NCI-H128 (cell line): ENCODE results near the gene KLHL15.

Experiments used
- DNase-seq: peaks from one replicate; lab custom pipeline; 2025; ENCODE audit not compliant: unreplicated experiment; lab: John Stamatoyannopoulos, UW

Gene KLHL15

DNA sequence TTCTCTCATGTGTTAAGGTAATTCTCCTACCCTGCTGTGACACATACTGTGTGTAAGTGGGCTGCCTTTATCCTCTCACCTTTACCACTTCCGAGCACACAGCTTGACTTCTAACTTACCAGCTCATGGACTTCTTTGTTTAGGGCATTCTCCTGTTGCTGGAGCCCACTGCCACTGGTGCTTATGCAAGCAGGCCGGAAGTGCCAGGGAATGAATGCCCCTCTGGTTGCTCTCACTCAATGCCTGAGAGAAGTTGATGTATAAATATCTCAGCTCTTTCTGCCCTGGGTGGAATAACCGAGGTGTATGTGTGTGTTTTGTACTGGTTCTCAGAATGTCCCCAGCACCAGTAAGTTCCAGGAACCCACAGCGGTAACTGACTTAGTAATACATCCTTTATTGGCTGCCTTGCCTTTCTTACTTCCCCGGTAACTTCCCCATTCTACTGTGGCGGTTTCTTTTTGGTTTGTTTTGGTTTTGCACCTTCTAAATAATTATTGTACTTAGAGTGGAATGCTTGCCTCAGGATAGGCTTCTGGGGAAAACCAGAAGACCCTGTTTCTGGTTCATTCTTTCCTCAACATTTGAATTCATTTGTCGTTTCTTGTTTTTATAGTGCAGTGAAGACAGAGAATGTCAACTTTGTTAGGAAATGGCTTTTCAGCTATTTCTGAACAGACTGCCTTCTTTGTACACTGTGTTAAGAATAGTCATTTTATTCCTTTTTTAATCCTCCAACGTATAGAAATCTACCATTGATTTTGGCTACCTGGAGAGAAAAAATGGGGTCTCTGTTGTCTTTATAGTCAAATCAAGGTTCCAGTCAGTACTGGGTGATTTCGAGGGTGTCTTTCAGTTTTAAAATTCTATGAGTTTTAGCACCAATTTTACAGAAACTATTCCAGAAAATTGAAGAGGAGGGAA is 73.7 kb downstream of the KLHL15 start:
- no peak for DNase-seq

- no peak for DNase-seq
These were observed 74.6 kb downstream of the KLHL15 start for GRCh38 chrX:23952391-23952790.

DNA sequence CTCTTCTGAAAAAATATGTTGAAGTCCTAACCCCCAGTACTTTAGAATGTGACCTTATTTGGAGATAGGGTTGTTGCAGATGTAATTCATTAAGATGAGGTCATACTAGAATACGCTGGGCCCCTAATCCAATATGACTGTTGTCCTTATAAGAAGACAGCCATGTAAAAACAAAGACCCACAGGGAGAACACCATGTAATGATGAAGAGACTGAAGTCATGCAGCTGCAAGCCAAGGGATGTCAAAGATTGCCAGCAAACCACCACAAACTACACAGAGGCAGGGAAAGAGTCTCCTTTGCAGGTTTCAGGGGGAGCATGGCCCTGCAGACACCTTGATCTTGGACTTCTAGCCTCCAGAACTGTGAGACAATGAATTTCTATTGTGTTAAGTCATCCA is 81.8 kb downstream of the KLHL15 start:
- no peak for DNase-seq

DNA sequence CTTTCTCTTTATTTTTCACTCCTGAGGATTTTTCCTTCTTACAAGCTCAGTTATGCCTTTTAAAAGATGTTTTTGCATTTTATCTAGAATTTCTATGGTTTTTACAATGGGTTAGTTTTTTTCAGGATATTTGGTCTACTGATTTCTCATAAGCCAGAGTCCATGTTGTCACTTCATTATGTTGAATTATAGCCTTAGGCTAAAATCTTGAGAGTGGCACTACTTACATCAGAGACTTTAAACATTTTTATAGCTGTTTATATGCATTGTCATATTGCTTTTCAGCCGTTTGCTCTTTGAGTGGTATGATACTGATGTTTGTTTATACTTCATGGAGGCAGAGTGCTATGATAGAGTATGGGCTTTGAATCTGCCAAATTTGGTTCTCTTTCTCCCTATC is 82.8 kb downstream of the KLHL15 start:
- no peak for DNase-seq

DNA sequence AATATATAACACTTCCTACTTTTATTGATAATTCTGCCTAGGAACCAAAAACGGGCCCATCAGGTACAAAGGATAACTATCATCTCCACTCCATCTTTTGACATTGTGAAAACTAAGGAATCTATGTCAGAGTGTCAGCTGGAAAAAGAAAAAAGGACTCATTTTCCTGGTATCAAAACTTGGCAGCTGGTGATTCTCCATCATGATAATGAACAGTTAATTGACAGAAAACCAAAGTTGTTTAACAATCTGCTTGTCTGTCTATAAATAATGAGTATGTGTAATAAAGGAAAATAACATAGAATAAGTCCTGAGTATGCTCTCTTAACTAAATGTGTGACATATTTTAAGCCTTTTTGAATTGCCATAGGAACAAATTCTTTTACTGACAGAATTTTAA is 87.8 kb downstream of the KLHL15 start:
- no peak for DNase-seq

DNA sequence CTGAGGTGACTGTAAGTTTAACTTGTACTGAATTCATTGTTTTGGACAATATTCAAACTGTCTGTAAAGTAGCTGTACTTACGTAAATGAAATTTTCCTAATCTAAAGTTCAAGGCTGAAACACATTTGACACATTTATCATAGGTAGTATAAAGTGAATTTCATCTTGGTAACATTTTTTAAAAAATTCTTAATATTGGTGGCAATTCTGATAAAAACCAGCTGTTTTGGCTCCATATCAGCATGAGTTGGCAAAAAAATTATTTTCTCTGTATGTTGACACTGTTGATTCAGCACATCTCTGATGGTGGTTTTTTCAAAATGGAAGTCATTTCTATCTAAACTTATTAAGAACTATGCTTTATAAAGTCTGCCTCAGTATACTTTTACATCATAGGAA is 88.3 kb downstream of the KLHL15 start:
- DNase-seq = no peak

GRCh38 chrX:23937100-23937499 is 89.9 kb downstream of the KLHL15 start:
- no peak for DNase-seq

DNA sequence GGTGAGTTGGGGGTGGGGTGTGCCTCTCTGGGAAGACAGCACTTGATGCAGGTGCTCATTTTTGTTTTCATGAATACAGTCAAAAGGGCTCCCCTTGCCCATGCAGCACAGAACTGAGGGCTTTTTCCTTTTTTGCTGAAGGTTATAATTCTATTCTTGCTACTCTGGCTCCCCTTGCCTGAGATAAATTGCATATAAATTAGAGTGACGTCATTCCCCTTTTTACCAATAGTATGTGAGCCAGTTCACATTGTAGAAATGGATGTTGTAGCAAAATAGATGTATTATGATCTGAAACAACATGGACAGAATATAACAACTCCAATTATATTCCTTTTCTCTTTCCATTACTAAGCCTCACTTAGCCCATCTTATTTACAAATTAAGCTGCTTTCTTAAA is 90.8 kb downstream of the KLHL15 start:
- DNase-seq = no peak

GRCh38 chrX:23935106-23935505 is 91.9 kb downstream of the KLHL15 start:
- no peak for DNase-seq
